K562 (cell line): ENCODE data around the gene ALDH16A1. TPM values are rescaled to one million over a fixed set of nuclear protein-coding genes. Genes with fewer than 3 reads are reported as not detected.

Experiments used
- ETV5 ChIP-seq: sonication (generic); formaldehyde crosslinking; IDR thresholded peaks from 2 replicates; pipeline ENCODE4 v1.4.0; 2020; ENCODE audit warnings: low read depth, mild to moderate bottlenecking, missing genetic modification reagents
- GABPB2 ChIP-seq: fragments of 250-450 bp; sonication (Bioruptor Pico); conservative IDR thresholded peaks from 2 replicates; pipeline ENCODE4 v1.5.1; 2021; ENCODE audit warnings: mild to moderate bottlenecking
- HCFC1 ChIP-seq: IDR thresholded peaks from 2 replicates; pipeline ENCODE4 v1.6.1; 2012; ENCODE audit warnings: low read depth, low read length, improper control_type of control experiment
- HDAC1 ChIP-seq, 2 experiments: fragments of 450-650 bp; IDR thresholded peaks; 2 replicates each; pipeline ENCODE4 v1.6.1; 2016 to 2017; ENCODE audit warnings: inconsistent platforms in 1 of 2, mild to moderate bottlenecking in 1 of 2, moderate library complexity in 1 of 2
- MAFG ChIP-seq: fragments of 450-650 bp; conservative IDR thresholded peaks from 2 replicates; pipeline ENCODE4 v1.6.1; 2016; ENCODE audit warnings: missing genetic modification characterization, missing compliant biosample characterization
- MECOM ChIP-seq: fragments of 250-450 bp; sonication (Bioruptor Pico); IDR thresholded peaks from 2 replicates; pipeline ENCODE4 v1.8.0; 2022; ENCODE audit warnings: inconsistent platforms
- MEF2D ChIP-seq: conservative IDR thresholded peaks from 2 replicates; pipeline ENCODE4 v1.6.1; 2016; ENCODE audit warnings: low read depth, missing genetic modification characterization, missing compliant biosample characterization
- MTA2 ChIP-seq: fragments of 450-650 bp; IDR thresholded peaks from 2 replicates; pipeline ENCODE4 v1.6.1; 2016; ENCODE audit warnings: low read depth
- RBM39 ChIP-seq: fragments of 200-400 bp; formaldehyde crosslinking; optimal IDR thresholded peaks from 2 replicates; pipeline ENCODE3; 2018; ENCODE audit warnings: low read depth, low read length
- SRSF3 ChIP-seq: fragments of 200-400 bp; formaldehyde crosslinking; IDR thresholded peaks from 2 replicates; pipeline ENCODE4 v1.6.1; 2016; ENCODE audit warnings: mild to moderate bottlenecking, low read length, moderate library complexity; ENCODE audit not compliant: insufficient read depth
- SUPT5H ChIP-seq: fragments of 450-650 bp; IDR thresholded peaks from 2 replicates; pipeline ENCODE4 v1.6.1; 2016
- TCF3 ChIP-seq: sonication (generic); formaldehyde crosslinking; IDR thresholded peaks from 2 replicates; pipeline ENCODE4 v1.4.0; 2020; ENCODE audit warnings: mild to moderate bottlenecking, missing genetic modification reagents
- TEAD1 ChIP-seq, 2 experiments: fragments of 450-650 bp in 1 of 2; sonication (generic) in 1 of 2; formaldehyde crosslinking; IDR thresholded peaks; 2 replicates each; pipeline versions ENCODE4 v1.4.0 to v1.8.0; 2020 to 2022; ENCODE audit warnings: mild to moderate bottlenecking in 2 of 2, missing genetic modification reagents in 1 of 2
- ZEB2 ChIP-seq: fragments of 450-650 bp; IDR thresholded peaks from 2 replicates; pipeline ENCODE4 v1.6.1; 2016
- ZFP1 ChIP-seq: fragments of 450-650 bp; formaldehyde crosslinking; IDR thresholded peaks from 2 replicates; pipeline ENCODE4 v1.4.0; 2020; ENCODE audit warnings: mild to moderate bottlenecking, mixed read lengths
- ZFP30 ChIP-seq: fragments of 250-450 bp; sonication (Bioruptor Pico); IDR thresholded peaks from 2 replicates; pipeline ENCODE4 v1.8.0; 2022; ENCODE audit warnings: moderate library complexity, mild to moderate bottlenecking, inconsistent platforms, borderline replicate concordance
- ZHX1 ChIP-seq: fragments of 150-350 bp; conservative IDR thresholded peaks from 2 replicates; pipeline ENCODE4 v1.6.1; 2014; ENCODE audit warnings: low read length
- ZNF212 ChIP-seq: fragments of 450-650 bp; formaldehyde crosslinking; IDR thresholded peaks from 2 replicates; pipeline ENCODE4 v1.4.0; 2020; ENCODE audit warnings: mild to moderate bottlenecking
- ZNF77 ChIP-seq: fragments of 250-450 bp; sonication (Bioruptor Pico); IDR thresholded peaks from 2 replicates; pipeline ENCODE4 v1.5.0; 2020
- polyA plus RNA-seq, 8 experiments: library from polyadenylated mRNA; depleted of rRNA in 4 of 8; stranded (reverse) in 5 of 8; unstranded in 3 of 8; fragments of >200 nt; fragmentation: Nextera tagmentation in 2 of 8; fragmentation: Illumina TruSeq in 1 of 8; extraction: Ambion mirVana in 2 of 8; extraction: Trizol in 1 of 8; gene quantifications; 2 replicates each; pipeline versions ENCODE4 v1.2.1 to v1.2.3, GENCODE V29; 2011 to 2014; ENCODE audit warnings: inconsistent platforms in 1 of 8, missing spikeins in 1 of 8
- total RNA-seq, 7 experiments: library from RNA; depleted of rRNA in 6 of 7; stranded (reverse); fragments of >200 nt in 6 of 7; fragmentation: Illumina TruSeq in 2 of 7; extraction: Trizol in 2 of 7; gene quantifications; 2 replicates each; pipeline versions ENCODE4 v1.2.1 to v1.2.3, GENCODE V29; 2011 to 2021; ENCODE audit warnings: low replicate concordance in 1 of 7
- TF ChIP-seq, protein P1 (sequence below): fragments of 250-450 bp; sonication (Bioruptor Pico); IDR thresholded peaks from 2 replicates; pipeline ENCODE4 v1.4.0; 2020
- TF ChIP-seq, protein P2 (sequence below): sonication (generic); formaldehyde crosslinking; IDR thresholded peaks from 2 replicates; pipeline ENCODE4 v1.5.0; 2020; ENCODE audit warnings: missing genetic modification reagents

Gene ALDH16A1
- total and polyA plus RNA-seq, 9 of the 15 experiments (the other 6 are each of a cell fraction or from before 2014, with no cell fraction given), result 2.2 to 52.2 (median 7.6) TPM

DNA sequence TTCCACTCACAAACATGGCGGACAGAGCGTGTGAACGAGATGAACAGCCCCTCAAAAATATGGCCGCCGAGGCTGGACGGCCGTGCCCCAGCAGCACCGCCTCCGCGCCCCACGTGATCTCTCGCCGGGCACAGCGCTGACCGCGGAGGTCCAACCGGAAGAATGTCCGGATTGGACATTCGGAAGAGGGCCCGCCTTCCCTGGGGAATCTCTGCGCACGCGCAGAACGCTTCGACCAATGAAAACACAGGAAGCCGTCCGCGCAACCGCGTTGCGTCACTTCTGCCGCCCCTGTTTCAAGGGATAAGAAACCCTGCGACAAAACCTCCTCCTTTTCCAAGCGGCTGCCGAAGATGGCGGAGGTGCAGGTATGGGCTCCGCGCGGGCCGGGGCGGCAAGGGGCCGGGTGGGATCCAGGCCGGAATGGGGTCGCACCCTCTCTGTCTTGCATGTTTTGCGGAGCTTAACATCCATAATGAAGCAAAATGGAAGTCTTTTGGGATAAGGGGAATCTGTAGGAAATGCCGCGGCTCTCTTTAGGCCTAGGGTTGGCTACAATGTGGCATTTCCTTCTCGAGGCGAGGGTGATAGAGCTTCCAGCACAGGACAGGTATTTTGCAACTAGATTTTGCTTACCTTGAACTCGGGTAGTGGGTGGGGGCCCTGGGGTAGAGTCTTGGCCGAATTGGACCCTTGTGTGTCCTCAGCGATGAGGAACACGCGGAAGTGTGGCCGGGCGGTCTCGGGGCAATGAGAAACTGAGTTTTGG lies 34.4 kb downstream of the ALDH16A1 start, which contains the start of gene RPL13A (continued):
- TF ChIP-seq, protein P1, sequence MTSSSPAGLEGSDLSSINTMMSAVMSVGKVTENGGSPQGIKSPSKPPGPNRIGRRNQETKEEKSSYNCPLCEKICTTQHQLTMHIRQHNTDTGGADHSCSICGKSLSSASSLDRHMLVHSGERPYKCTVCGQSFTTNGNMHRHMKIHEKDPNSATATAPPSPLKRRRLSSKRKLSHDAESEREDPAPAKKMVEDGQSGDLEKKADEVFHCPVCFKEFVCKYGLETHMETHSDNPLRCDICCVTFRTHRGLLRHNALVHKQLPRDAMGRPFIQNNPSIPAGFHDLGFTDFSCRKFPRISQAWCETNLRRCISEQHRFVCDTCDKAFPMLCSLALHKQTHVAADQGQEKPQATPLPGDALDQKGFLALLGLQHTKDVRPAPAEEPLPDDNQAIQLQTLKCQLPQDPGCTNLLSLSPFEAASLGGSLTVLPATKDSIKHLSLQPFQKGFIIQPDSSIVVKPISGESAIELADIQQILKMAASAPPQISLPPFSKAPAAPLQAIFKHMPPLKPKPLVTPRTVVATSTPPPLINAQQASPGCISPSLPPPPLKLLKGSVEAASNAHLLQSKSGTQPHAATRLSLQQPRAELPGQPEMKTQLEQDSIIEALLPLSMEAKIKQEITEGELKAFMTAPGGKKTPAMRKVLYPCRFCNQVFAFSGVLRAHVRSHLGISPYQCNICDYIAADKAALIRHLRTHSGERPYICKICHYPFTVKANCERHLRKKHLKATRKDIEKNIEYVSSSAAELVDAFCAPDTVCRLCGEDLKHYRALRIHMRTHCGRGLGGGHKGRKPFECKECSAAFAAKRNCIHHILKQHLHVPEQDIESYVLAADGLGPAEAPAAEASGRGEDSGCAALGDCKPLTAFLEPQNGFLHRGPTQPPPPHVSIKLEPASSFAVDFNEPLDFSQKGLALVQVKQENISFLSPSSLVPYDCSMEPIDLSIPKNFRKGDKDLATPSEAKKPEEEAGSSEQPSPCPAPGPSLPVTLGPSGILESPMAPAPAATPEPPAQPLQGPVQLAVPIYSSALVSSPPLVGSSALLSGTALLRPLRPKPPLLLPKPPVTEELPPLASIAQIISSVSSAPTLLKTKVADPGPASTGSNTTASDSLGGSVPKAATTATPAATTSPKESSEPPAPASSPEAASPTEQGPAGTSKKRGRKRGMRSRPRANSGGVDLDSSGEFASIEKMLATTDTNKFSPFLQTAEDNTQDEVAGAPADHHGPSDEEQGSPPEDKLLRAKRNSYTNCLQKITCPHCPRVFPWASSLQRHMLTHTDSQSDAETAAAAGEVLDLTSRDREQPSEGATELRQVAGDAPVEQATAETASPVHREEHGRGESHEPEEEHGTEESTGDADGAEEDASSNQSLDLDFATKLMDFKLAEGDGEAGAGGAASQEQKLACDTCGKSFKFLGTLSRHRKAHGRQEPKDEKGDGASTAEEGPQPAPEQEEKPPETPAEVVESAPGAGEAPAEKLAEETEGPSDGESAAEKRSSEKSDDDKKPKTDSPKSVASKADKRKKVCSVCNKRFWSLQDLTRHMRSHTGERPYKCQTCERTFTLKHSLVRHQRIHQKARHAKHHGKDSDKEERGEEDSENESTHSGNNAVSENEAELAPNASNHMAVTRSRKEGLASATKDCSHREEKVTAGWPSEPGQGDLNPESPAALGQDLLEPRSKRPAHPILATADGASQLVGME (CRISPR knock-in tag), result no peak
- TF ChIP-seq ZNF212 (CRISPR knock-in tag), result no peak
- no peak for TF ChIP-seq MEF2D (tag)
- TF ChIP-seq, protein P2, sequence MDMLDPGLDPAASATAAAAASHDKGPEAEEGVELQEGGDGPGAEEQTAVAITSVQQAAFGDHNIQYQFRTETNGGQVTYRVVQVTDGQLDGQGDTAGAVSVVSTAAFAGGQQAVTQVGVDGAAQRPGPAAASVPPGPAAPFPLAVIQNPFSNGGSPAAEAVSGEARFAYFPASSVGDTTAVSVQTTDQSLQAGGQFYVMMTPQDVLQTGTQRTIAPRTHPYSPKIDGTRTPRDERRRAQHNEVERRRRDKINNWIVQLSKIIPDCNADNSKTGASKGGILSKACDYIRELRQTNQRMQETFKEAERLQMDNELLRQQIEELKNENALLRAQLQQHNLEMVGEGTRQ (CRISPR knock-in tag), result peak; percentile 99
- no peak for TF ChIP-seq ZNF77 (CRISPR knock-in tag)
- no peak for TF ChIP-seq ETV5 (CRISPR knock-in tag)
- no peak for TF ChIP-seq GABPB2
- no peak for TF ChIP-seq MAFG (tag)
- TF ChIP-seq ZFP1 (CRISPR knock-in tag), result no peak
- peak in 1 of 2 experiments; percentile 70; a peak in 1 of 4 replicates for TF ChIP-seq HDAC1 (IDR thresholded peaks at IDR 0.05)
- TF ChIP-seq HCFC1, result peak; percentile 87
- TF ChIP-seq SUPT5H, result peak; percentile 100
- TF ChIP-seq MTA2, result no peak
- TF ChIP-seq MECOM, result no peak
- TF ChIP-seq ZFP30 (CRISPR knock-in tag), result no peak
- peak; percentile 95 for TF ChIP-seq RBM39
- TF ChIP-seq ZHX1, result no peak
- TF ChIP-seq TEAD1 (CRISPR knock-in tag; IDR thresholded peaks at IDR 0.05), result no peak; a peak in 2 of 4 replicates
- no peak for TF ChIP-seq ZEB2
- TF ChIP-seq TCF3, result no peak
- no peak for TF ChIP-seq SRSF3
